Astrocyte of the cerebellum (primary cell): Measurements from ENCODE around the gene OR7C1.
"Not testable (repeated sequence)": the region's sequence is repeated elsewhere in the genome, so short reads cannot be mapped to it uniquely, and the experiment has no call there.

Experiments
- DNase-seq: peaks from one replicate; pipeline ENCODE4 v3.0.0-alpha.2; 2011; ENCODE audit warnings: low read depth
- H3K4me3 ChIP-seq: 2 replicates; pipeline ENCODE4 v1.5.1; 2011; ENCODE audit warnings: mild to moderate bottlenecking, low read depth, low read length, moderate library complexity
- in situ Hi-C: cut with HindIII; loops from 2 replicates; pipeline ENCODE4 v1.10.0; 2017; ENCODE audit warnings: low sequenced_read_pairs
- TF ChIP-seq, protein P1 (sequence below): IDR thresholded peaks from 2 replicates; pipeline ENCODE4 v1.5.1; 2012; ENCODE audit warnings: low read length, low read depth, moderate library complexity, mild to moderate bottlenecking; ENCODE audit errors: missing control alignments

The OR7C1 gene

DNA sequence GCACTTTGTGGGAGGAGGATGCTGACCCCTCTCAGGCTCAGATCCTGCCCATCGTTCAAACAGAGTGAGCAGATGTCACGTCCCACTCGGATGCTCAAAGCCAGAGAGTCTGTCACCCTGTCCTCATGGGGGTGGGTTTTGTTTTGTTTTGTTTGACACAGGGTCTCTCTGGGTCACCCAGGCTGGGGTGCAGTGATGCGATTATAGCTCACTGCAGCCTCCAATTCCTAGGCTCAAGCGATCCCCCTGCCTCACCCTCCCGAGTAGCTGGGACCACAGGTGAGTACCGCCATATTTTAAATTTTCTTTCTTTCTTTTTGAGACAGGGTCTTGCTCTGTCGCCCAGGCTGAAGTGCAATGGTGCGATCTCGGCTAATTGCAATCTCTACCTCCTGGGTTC lies 60.6 kb downstream of the OR7C1 start:
- in situ Hi-C loops, result no loop called here
- DNase-seq, result no peak
- TF ChIP-seq, protein P1, sequence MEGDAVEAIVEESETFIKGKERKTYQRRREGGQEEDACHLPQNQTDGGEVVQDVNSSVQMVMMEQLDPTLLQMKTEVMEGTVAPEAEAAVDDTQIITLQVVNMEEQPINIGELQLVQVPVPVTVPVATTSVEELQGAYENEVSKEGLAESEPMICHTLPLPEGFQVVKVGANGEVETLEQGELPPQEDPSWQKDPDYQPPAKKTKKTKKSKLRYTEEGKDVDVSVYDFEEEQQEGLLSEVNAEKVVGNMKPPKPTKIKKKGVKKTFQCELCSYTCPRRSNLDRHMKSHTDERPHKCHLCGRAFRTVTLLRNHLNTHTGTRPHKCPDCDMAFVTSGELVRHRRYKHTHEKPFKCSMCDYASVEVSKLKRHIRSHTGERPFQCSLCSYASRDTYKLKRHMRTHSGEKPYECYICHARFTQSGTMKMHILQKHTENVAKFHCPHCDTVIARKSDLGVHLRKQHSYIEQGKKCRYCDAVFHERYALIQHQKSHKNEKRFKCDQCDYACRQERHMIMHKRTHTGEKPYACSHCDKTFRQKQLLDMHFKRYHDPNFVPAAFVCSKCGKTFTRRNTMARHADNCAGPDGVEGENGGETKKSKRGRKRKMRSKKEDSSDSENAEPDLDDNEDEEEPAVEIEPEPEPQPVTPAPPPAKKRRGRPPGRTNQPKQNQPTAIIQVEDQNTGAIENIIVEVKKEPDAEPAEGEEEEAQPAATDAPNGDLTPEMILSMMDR, result no peak
- H3K4me3 ChIP-seq, result no peak overlapping the region

DNA sequence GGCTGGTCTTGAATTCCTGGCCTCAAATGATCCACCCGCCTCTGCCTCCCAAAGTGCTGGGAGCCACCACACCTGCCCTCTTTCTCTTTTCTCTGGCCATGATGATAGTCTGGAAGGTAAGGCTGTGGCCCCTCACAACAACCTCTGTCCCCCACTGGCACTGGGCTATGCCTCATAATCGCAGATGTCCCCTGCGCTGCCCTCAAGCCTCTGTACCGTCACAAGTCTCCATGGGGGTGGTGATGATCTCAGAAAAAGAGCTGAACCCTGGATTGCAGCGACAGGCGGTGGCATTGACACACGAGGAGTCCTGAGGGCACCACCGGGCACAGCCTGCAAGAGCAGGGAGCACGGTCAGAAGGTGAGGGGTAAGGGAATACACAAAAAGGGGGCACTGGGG lies 61.3 kb downstream of the OR7C1 start:
- DNase-seq, H3K4me3 ChIP-seq, in situ Hi-C loops: not testable (repeated sequence)

DNA sequence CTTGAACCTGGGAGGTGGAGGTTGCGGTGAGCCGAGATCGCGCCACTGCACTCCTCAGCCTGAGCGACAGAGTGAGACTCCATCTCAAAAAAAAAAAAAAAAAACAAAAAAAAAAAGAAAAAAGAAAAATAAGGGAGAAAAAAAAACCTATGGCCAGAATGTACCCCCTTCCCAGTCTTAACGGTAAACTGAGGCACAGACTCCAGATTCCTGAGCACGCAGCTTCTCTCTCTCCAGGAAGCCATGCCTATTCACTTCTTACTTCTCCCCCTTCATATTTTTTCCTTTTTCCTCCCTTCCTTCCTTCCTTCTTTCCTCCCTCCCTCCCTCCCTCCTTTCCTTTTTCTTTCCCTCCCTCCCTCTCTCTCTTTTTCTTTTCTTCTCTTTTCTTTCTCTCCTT lies 62.0 kb downstream of the OR7C1 start:
- H3K4me3 ChIP-seq, result no peak overlapping the region
- no peak for DNase-seq
- in situ Hi-C loops, result no loop called here
- TF ChIP-seq, protein P1, result no peak

DNA sequence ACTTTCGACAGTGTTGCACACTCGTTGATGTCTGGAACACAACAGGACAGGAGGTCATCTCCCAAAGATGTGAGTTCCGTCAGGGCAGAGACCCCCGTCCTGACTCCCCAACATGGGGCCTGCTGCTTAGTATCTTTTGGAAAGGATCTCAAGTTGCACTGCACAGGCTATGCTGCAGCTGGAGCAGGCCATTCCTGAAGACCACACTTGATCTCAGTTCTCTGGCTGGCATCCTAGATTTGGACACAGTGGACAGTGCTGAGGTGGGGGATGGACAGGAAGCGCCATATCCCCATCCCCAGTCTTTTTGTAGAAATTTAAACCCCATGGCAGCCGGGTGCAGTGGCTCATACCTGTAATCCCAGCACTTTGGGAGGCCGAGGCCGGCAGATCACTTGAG lies 62.5 kb downstream of the OR7C1 start:
- no peak overlapping the region for H3K4me3 ChIP-seq
- DNase-seq, result no peak
- TF ChIP-seq, protein P1, result no peak
- in situ Hi-C loops, result no loop called here

DNA sequence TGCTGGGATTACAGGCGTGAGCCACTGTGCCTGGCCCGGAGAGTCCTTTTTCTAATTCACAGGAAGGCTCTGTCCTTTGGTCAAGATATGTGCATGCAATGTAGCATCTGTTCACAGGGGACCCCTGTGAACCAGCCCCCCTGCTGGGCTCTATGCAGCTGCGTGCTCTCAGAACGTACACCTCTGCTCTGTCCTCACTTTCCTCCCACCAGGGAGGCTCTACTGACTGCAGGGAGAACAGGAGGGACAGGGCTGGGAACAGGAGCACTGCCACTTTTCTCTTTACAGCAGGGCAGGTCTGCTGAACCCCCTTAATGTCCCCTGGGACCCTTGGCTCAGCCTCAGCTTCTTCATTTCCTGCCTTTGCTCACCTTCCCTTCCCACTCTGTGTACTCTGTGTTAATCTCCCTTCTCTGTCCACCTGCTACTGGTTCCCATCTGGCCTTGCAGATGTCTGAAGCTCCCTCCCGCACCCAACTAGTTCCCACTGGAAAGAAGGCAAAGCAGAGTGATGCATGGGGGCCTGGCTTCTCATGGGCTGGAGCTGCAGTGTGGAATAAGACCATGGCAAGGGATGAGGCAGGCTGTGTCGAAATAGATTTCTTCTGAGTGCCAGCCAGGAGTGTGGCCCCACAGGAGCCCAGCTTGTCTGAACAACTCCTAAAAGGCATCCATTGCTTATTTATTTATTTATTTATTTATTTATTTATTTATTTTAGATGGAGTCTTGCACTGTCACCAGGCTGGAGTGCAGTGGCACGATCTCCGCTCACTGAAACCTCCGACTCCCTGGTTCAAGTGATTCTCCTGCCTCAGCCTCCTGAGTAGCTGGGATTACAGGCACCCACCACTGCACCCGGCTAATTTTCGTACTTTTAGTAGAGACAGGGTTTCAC lies 63.8 kb downstream of the OR7C1 start:
- TF ChIP-seq, protein P1, result no peak
- DNase-seq, result no peak
- in situ Hi-C loops, result no loop called here
- no peak overlapping the region for H3K4me3 ChIP-seq

DNA sequence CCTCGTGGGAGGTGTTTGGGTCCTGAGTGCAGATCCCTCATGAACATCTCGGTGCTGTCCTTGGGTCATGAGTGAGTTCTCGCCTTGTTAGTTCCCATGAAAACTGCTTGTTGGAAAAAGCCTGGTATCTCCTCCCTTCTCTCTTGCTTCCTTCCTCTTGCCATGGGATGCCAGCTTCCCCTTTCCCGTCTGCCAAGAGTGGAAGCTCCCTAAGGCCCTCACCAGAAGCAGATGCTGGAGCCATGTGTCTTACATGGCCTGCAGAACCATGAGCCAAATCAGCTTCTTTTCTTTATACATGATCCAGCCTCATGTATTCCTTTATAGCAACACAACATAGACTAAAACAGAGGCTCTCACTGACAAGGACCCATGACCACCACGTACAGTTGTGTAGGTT lies 64.8 kb downstream of the OR7C1 start:
- in situ Hi-C loops, result no loop called here
- TF ChIP-seq, protein P1, result no peak
- no peak overlapping the region for H3K4me3 ChIP-seq
- no peak for DNase-seq

DNA sequence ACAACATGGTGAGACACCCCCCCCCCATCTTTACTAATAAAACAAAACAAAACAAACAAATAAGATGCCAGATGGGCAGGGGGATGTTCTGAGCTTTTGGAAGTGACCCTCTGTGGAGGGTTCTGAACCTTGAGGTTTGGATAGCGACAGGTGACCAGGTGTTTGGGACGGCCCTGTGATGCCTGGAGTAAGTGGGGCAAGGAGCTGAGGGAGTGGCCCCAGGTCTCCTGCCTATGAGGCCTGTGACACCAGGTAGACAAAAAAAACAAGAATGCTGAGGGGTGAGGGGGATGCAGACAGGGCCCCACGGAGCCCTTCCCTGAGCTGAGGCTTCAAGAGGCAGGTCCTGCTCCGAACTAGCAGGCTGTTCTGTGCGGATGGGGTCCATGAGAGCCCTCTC lies 65.8 kb downstream of the OR7C1 start:
- TF ChIP-seq, protein P1, result no peak
- in situ Hi-C loops, result no loop called here
- no peak for DNase-seq
- no peak overlapping the region for H3K4me3 ChIP-seq
